ENCODE measurements around the gene EID1.
"Not testable (repeated sequence)": the region's sequence is repeated elsewhere in the genome, so short reads cannot be mapped to it uniquely, and the experiment has no call there.

Gene EID1

GRCh38 chr15:48851956-48852355 is 26.0 kb upstream of the EID1 start:
- Histone ChIP-seq H3K9me3 (ENCODE audit: control insufficient read depth, insufficient read depth, low read depth, low read length) (no peaks in the 10 kb centered on the region), H3K36me3 (ENCODE audit: control insufficient read depth in 2 of 2, insufficient read depth in 1 of 2, low read length in 2 of 2) (no peaks in the 10 kb centered on the region), H3K27ac (ENCODE audit: extremely low read depth, low read depth, low read length) (no peak overlapping the region), H3K4me3 (ENCODE audit: low read depth, low read length) (no peak overlapping the region), H3K4me1 (ENCODE audit: control insufficient read depth, insufficient read depth, low read length) (no peaks in the 10 kb centered on the region)
- POLR2A ChIA-PET = no interaction called here
- TF ChIP-seq ZNF214 (tag by site-specific recombination; IDR thresholded peaks at IDR 0.05; ENCODE audit: borderline replicate concordance) (no peak), ZNF530 (tag by site-specific recombination; IDR thresholded peaks at IDR 0.05; ENCODE audit: low read depth) (no peak), EGR2 (tag by site-specific recombination; IDR thresholded peaks at IDR 0.05; ENCODE audit: low read depth) (no peak), ZBTB7A (tag by site-specific recombination; IDR thresholded peaks at IDR 0.05; ENCODE audit: low read depth) (no peak), ZEB2 (tag by site-specific recombination; IDR thresholded peaks at IDR 0.05) (no peak), BCL6B (tag by site-specific recombination; IDR thresholded peaks at IDR 0.05) (no peak), ZNF302 (tag by site-specific recombination; IDR thresholded peaks at IDR 0.05; ENCODE audit: low read depth) (no peak), ZNF658 (tag by site-specific recombination; IDR thresholded peaks at IDR 0.05) (no peak), ZNF629 (tag by site-specific recombination; IDR thresholded peaks at IDR 0.05) (no peak), ZNF398 (tag by site-specific recombination; IDR thresholded peaks at IDR 0.05) (no peak)
- CTCF ChIA-PET = interaction anchor here (0.6 kb wide), 1 partner anchor 1215 kb away, joined by 3 read pairs; no protein-coding TSS in a partner anchor

- CTCF ChIA-PET = interaction anchor here (1.5 kb wide), 1 partner anchor 496 kb away, joined by 6 read pairs; no protein-coding TSS in a partner anchor
- POLR2A ChIA-PET = not testable (repeated sequence)
Measured at GRCh38 chr15:48854434-48854833, 23.5 kb upstream of the EID1 start.

GRCh38 chr15:48855501-48856440 is 22.2 kb upstream of the EID1 start:
- Histone ChIP-seq H3K4me3 (ENCODE audit: low read depth, low read length) (no peak overlapping the region), H3K9me3 (ENCODE audit: control insufficient read depth, insufficient read depth, low read depth, low read length) (no peaks in the 10 kb centered on the region), H3K4me1 (ENCODE audit: control insufficient read depth, insufficient read depth, low read length) (peaks cover 4% of the 10 kb centered on the region; the same call in 1 of the 2 replicates), H3K36me3 (ENCODE audit: control insufficient read depth in 2 of 2, insufficient read depth in 1 of 2, low read length in 2 of 2) (no peaks in the 10 kb centered on the region), H3K27ac (ENCODE audit: extremely low read depth, low read depth, low read length) (no peak overlapping the region)
- POLR2A ChIA-PET = no interaction called here
- CTCF ChIA-PET = interaction anchor here (0.6 to 1.7 kb wide), 5 partner anchors 178 to 499 kb away, joined by 3 to 4 read pairs (median 3); no protein-coding TSS in a partner anchor
- TF ChIP-seq ZNF707 (tag by site-specific recombination; IDR thresholded peaks at IDR 0.05) (no peak), ZNF155 (tag by site-specific recombination; IDR thresholded peaks at IDR 0.05) (no peak), CTCF (tag by site-specific recombination; IDR thresholded peaks at IDR 0.05) (0 out of 2 replicates have a peak, but pooled peaks have one; percentile 17), ZNF394 (tag by site-specific recombination; IDR thresholded peaks at IDR 0.05; ENCODE audit: borderline replicate concordance) (peak; percentile 59; the same call in 1 of the 2 replicates), SALL2 (tag by site-specific recombination; IDR thresholded peaks at IDR 0.05; ENCODE audit: borderline replicate concordance) (no peak), ZBTB26 (tag by site-specific recombination; optimal IDR thresholded peaks at IDR 0.05) (no peak), PRDM6 (tag by site-specific recombination; IDR thresholded peaks at IDR 0.05) (no peak), ZNF362 (tag by site-specific recombination; IDR thresholded peaks at IDR 0.05) (no peak), GLIS2 (tag by site-specific recombination; IDR thresholded peaks at IDR 0.05) (no peak), ZBTB21 (tag by site-specific recombination; IDR thresholded peaks at IDR 0.05) (0 out of 2 replicates have a peak, but pooled peaks have one; percentile 40)

More at GRCh38 chr15:48854434-48854833, 23.5 kb upstream of the EID1 start:
- H3K4me1 ChIP-seq (ENCODE audit: control insufficient read depth, insufficient read depth, low read length); H3K27ac ChIP-seq (ENCODE audit: extremely low read depth, low read depth, low read length); H3K9me3 ChIP-seq (ENCODE audit: control insufficient read depth, insufficient read depth, low read depth, low read length); H3K36me3 ChIP-seq (ENCODE audit: control insufficient read depth in 2 of 2, insufficient read depth in 1 of 2, low read length in 2 of 2); H3K4me3 ChIP-seq (ENCODE audit: low read depth, low read length): not testable (repeated sequence)
- peak; percentile 27; the same call in 1 of the 2 replicates for TF ChIP-seq ZNF146 (tag by site-specific recombination; IDR thresholded peaks at IDR 0.05)
